Ovary (tissue), 9 donors: Measurements from ENCODE around the gene KCNRG. TPM values are rescaled to one million over a fixed set of nuclear protein-coding genes. Genes with fewer than 3 reads are reported as not detected.

Source experiments
- DNase-seq, 5 donors: peaks; one replicate each; pipeline ENCODE4 v3.0.0-alpha.2; 2019 to 2020
- H3K27ac ChIP-seq, 2 donors: fragments of 200-600 bp; one replicate each; pipeline versions ENCODE4 v1.5.1 to v1.8.0; 2019 to 2022
- H3K27me3 ChIP-seq: fragments of 200-600 bp; one replicate; pipeline ENCODE4 v1.8.0; 2022
- H3K36me3 ChIP-seq: fragments of 200-600 bp; sonication (generic); one replicate; pipeline ENCODE4 v1.5.1; 2019
- H3K4me1 ChIP-seq: one replicate; pipeline ENCODE4 v1.8.1; 2013; ENCODE audit warnings: mild to moderate bottlenecking, moderate library complexity; ENCODE audit not compliant: insufficient read depth
- H3K4me3 ChIP-seq: fragments of 200-600 bp; sonication (generic); one replicate; pipeline ENCODE4 v1.5.1; 2017
- H3K9me3 ChIP-seq, 2 donors: fragments of 200-600 bp in 1 of 2; sonication (generic) in 1 of 2; one replicate each; pipeline versions ENCODE4 v1.5.1 to v1.8.1; 2013 to 2019; ENCODE audit warnings: mild to moderate bottlenecking in 1 of 2, moderate library complexity in 1 of 2
- EP300 ChIP-seq: sonication (generic); formaldehyde crosslinking; IDR thresholded peaks from one replicate; pipeline ENCODE4 v1.6.1; 2017; ENCODE audit warnings: antibody characterized with exemption
- POLR2A ChIP-seq: fragments of 450-650 bp; IDR thresholded peaks from one replicate; pipeline ENCODE4 v1.6.1; 2017; ENCODE audit warnings: antibody characterized with exemption, mild to moderate bottlenecking, moderate library complexity
- WGBS, 3 donors: extraction: QIAGEN DNeasy Blood & Tissue Kit in 1 of 3; methylation state at CpG; one replicate each; pipeline versions ENCODE4 v1.1.5 to v1.1.7; 2013 to 2017; 5-methylcytosine and 5-hydroxymethylcytosine counted together
- intact Hi-C, 4 donors: fragments of 100-400 bp; cut with DNase I; formaldehyde crosslinking; loops; one replicate each; pipeline versions ENCODE4 v1.11.0 to v1.15.1; 2022 to 2023
- polyA plus RNA-seq, 2 donors: library from polyadenylated mRNA; stranded (reverse); fragments of 200-250 nt in 1 of 2; fragments of 350-450 nt in 1 of 2; fragmentation: Illumina TruSeq in 1 of 2; extraction: RNeasy Lipid Tissue Mini Kit (QIAGEN cat#74804) in 1 of 2; gene quantifications; one replicate each; pipeline ENCODE4 v1.2.3, GENCODE V29; 2013 to 2014
- total RNA-seq, 7 donors: library from RNA; depleted of rRNA in 2 of 7; stranded (reverse); fragments of >200 nt in 2 of 7; fragmentation: NEBNext Ultra II Directional in 3 of 7; extraction: Animal tissue kit (Norgen Biotek cat#: 25700) in 3 of 7; gene quantifications; one replicate each; pipeline versions ENCODE4 v1.1.0 to v1.2.4, GENCODE V29; 2016 to 2023
- TF ChIP-seq, protein P1 (sequence below), 3 donors: fragments of 450-650 bp in 2 of 3; fragments of 200-600 bp in 1 of 3; IDR thresholded peaks; one replicate each; pipeline versions ENCODE4 v1.5.1 to v1.8.0; 2016 to 2022; ENCODE audit warnings: antibody characterized with exemption in 3 of 3, mild to moderate bottlenecking in 1 of 3
- donor health status: DM: no; HTN: no; CAD: no; lungs with moderate emphysema.
- donor health status: DM: no; HTN: no; CAD: no.
- donor health status: Bipolar disorder and iron deficiency.
- donor health status: DM: yes; HTN: yes; CAD: no.
- donor health status: DM: no; HTN: no; CAD: no.
- donor health status: DM: yes; HTN: yes; CAD: no.

The KCNRG gene
- total and polyA plus RNA-seq, 9 donors: 0.23 to 7.9 (median 0.65) TPM

- H3K27me3 ChIP-seq: no peaks in the 10 kb centered on the region
- 91 to 93% (median 92%) methylated on average over 6 of the region's 6 CpGs for WGBS, 3 donors
- no peak for DNase-seq
- intact Hi-C loops: no loop called here
- H3K4me3 ChIP-seq: no peak overlapping the region
- TF ChIP-seq POLR2A: no peak
- no peak for TF ChIP-seq EP300
- TF ChIP-seq, protein P1, sequence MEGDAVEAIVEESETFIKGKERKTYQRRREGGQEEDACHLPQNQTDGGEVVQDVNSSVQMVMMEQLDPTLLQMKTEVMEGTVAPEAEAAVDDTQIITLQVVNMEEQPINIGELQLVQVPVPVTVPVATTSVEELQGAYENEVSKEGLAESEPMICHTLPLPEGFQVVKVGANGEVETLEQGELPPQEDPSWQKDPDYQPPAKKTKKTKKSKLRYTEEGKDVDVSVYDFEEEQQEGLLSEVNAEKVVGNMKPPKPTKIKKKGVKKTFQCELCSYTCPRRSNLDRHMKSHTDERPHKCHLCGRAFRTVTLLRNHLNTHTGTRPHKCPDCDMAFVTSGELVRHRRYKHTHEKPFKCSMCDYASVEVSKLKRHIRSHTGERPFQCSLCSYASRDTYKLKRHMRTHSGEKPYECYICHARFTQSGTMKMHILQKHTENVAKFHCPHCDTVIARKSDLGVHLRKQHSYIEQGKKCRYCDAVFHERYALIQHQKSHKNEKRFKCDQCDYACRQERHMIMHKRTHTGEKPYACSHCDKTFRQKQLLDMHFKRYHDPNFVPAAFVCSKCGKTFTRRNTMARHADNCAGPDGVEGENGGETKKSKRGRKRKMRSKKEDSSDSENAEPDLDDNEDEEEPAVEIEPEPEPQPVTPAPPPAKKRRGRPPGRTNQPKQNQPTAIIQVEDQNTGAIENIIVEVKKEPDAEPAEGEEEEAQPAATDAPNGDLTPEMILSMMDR (IDR thresholded peaks at IDR 0.05): no peak
- no peaks in the 10 kb centered on the region for H3K9me3 ChIP-seq
- H3K4me1 ChIP-seq: no peaks in the 10 kb centered on the region
- H3K36me3 ChIP-seq: no peaks in the 10 kb centered on the region
- H3K27ac ChIP-seq: no peak overlapping the region
These were observed 2.7 kb upstream of the KCNRG start for GRCh38 chr13:50012396-50013169.

GRCh38 chr13:50014386-50014785, 858 bp upstream of the KCNRG start:
- Histone ChIP-seq H3K27me3 (no peaks in the 10 kb centered on the region), H3K4me3 (no peak overlapping the region), H3K4me1 (no peaks in the 10 kb centered on the region), H3K9me3 (no peaks in the 10 kb centered on the region), H3K27ac (no peak overlapping the region), H3K36me3 (no peaks in the 10 kb centered on the region)
- DNase-seq: no peak
- TF ChIP-seq EP300 (no peak), POLR2A (no peak)
- TF ChIP-seq, protein P1 (IDR thresholded peaks at IDR 0.05): no peak
- intact Hi-C loops: no loop called here
- WGBS, 3 donors: 89 to 96% (median 93%) methylated on average over 1 of the region's 1 CpG

GRCh38 chr13:50015750-50016149, 506 bp downstream of the KCNRG start:
- WGBS, 3 donors: 63 to 75% (median 65%) methylated on average over 4 of the region's 4 CpGs
- Histone ChIP-seq H3K4me3 (no peak overlapping the region), H3K27ac (no peak overlapping the region), H3K36me3 (no peaks in the 10 kb centered on the region), H3K9me3 (no peaks in the 10 kb centered on the region), H3K4me1 (no peaks in the 10 kb centered on the region), H3K27me3 (no peaks in the 10 kb centered on the region)
- intact Hi-C loops: no loop called here
- DNase-seq: no peak
- no peak for TF ChIP-seq EP300
- TF ChIP-seq, protein P1 (IDR thresholded peaks at IDR 0.05): no peak

DNA sequence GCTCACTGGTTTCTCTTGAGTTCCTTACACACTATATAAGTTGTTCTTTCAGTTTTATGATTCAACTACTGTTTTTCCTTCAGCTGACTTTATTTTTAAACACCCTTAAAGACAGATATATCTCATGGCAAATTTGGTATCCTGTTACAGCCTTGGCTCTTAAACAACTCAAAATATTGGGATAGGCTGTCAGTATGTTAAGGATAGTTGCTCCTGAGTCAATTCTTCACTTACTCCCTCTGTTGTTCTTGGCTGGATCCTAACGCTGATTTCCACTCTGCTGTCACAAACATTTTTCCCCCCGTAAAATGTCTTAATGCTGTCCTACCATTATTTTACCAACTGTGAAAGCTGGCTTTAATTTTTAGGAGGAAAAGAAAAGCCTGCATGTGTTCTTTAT, 1.2 kb downstream of the KCNRG start:
- no peak overlapping the region for H3K4me3 ChIP-seq
- H3K36me3 ChIP-seq: no peaks in the 10 kb centered on the region
- H3K9me3 ChIP-seq: no peaks in the 10 kb centered on the region
- no peak for DNase-seq
- intact Hi-C loops: no loop called here
- H3K27me3 ChIP-seq: no peaks in the 10 kb centered on the region
- WGBS, 3 donors: 33 to 65% (median 48%) methylated on average over 2 of the region's 2 CpGs
- H3K27ac ChIP-seq: no peak overlapping the region
- H3K4me1 ChIP-seq: no peaks in the 10 kb centered on the region
- TF ChIP-seq POLR2A: no peak
- TF ChIP-seq, protein P1 (IDR thresholded peaks at IDR 0.05): no peak
- no peak for TF ChIP-seq EP300
